HepG2 (cell line): ENCODE results near the gene THOC6. TPM values are rescaled to one million over a fixed set of nuclear protein-coding genes. Genes with fewer than 3 reads are reported as not detected.

Experiments used
- BHLHE40 ChIP-seq: IDR thresholded peaks from 2 replicates; pipeline ENCODE4 v1.6.1; 2011; ENCODE audit warnings: low read length, improper control_type of control experiment
- ETV5 ChIP-seq: IDR thresholded peaks from 2 replicates; pipeline ENCODE4 v1.6.1; 2018; ENCODE audit warnings: missing biosample characterization, missing genetic modification reagents, inconsistent platforms, borderline replicate concordance
- EZH2 ChIP-seq: conservative IDR thresholded peaks from 2 replicates; pipeline ENCODE4 v1.6.1; 2012; ENCODE audit warnings: mild to moderate bottlenecking, low read depth, low read length, moderate library complexity
- GATA4 ChIP-seq: sonication (generic); IDR thresholded peaks from 2 replicates; pipeline ENCODE4 v1.6.1; 2016; ENCODE audit warnings: antibody characterized with exemption, low read depth, borderline replicate concordance
- HNRNPL ChIP-seq: fragments of 200-400 bp; formaldehyde crosslinking; IDR thresholded peaks from 2 replicates; pipeline ENCODE4 v1.6.1; 2017; ENCODE audit warnings: mild to moderate bottlenecking, low read depth, low read length
- KIAA2018 ChIP-seq: sonication (generic); formaldehyde crosslinking; IDR thresholded peaks from 2 replicates; pipeline ENCODE4 v1.5.0; 2020; ENCODE audit warnings: mild to moderate bottlenecking, missing genetic modification reagents, borderline replicate concordance
- KLF11 ChIP-seq: IDR thresholded peaks from 2 replicates; pipeline ENCODE4 v1.6.1; 2016; ENCODE audit warnings: missing compliant biosample characterization
- MXI1 ChIP-seq: IDR thresholded peaks from 3 replicates; pipeline ENCODE4 v1.6.1; 2012; ENCODE audit warnings: low read depth, low read length, inconsistent platforms, borderline replicate concordance
- PPARG ChIP-seq: conservative IDR thresholded peaks from 2 replicates; pipeline ENCODE4 v1.6.1; 2016; ENCODE audit warnings: missing biosample characterization, missing genetic modification reagents
- SP5 ChIP-seq: IDR thresholded peaks from 2 replicates; pipeline ENCODE4 v1.6.1; 2016; ENCODE audit warnings: low read depth, borderline replicate concordance
- WIZ ChIP-seq: sonication (generic); formaldehyde crosslinking; IDR thresholded peaks from 2 replicates; pipeline ENCODE4 v1.5.1; 2020; ENCODE audit warnings: mild to moderate bottlenecking, missing genetic modification reagents
- ZNF543 ChIP-seq: sonication (generic); formaldehyde crosslinking; IDR thresholded peaks from 2 replicates; pipeline ENCODE4 v1.4.0; 2020; ENCODE audit warnings: mild to moderate bottlenecking, missing genetic modification reagents
- ZNF609 ChIP-seq: sonication (generic); formaldehyde crosslinking; IDR thresholded peaks from 2 replicates; pipeline ENCODE4 v1.4.0; 2020; ENCODE audit warnings: mild to moderate bottlenecking, missing genetic modification reagents, borderline replicate concordance
- ZSCAN25 ChIP-seq: sonication (generic); formaldehyde crosslinking; IDR thresholded peaks from 2 replicates; pipeline ENCODE4 v1.8.0; 2022; ENCODE audit warnings: mild to moderate bottlenecking, missing genetic modification reagents
- polyA plus RNA-seq, 8 experiments: library from polyadenylated mRNA; depleted of rRNA in 3 of 8; stranded (reverse) in 7 of 8; unstranded in 1 of 8; fragments of >200 nt; fragmentation: Illumina TruSeq in 4 of 8; extraction: Trizol in 4 of 8; gene quantifications; 2 replicates each; pipeline versions ENCODE4 v1.2.1 to v1.2.3, GENCODE V29; 2011 to 2016; ENCODE audit warnings: low read depth in 4 of 8, missing spikeins in 1 of 8, mixed read lengths in 1 of 8; ENCODE audit not compliant: insufficient read depth in 1 of 8
- total RNA-seq, 5 experiments: library from RNA; depleted of rRNA; stranded (reverse); fragments of >200 nt; fragmentation: Illumina TruSeq; extraction: Trizol; gene quantifications; 2 replicates each; pipeline ENCODE4 v1.2.3, GENCODE V29; 2016; ENCODE audit warnings: low read depth in 1 of 5

Gene THOC6
- total and polyA plus RNA-seq, 2 of the 13 experiments (the other 11 are each of a cell fraction or from before 2014, with no cell fraction given), result 32.1 to 37.0 TPM

- TF ChIP-seq ZNF609 (peak; percentile 38; the same call in 1 of the 2 replicates), EZH2 (no peak), ZNF543 (CRISPR knock-in tag) (peak; percentile 80), GATA4 (peak; percentile 51; the same call in 1 of the 2 replicates), PPARG (0 out of 2 replicates have a peak, but pooled peaks have one; percentile 20), BHLHE40 (peak; percentile 70), HNRNPL (peak; percentile 55; the same call in 1 of the 2 replicates), KIAA2018 (CRISPR knock-in tag) (no peak), MXI1 (peak; percentile 71; the same call in 2 of the 3 replicates), SP5 (CRISPR knock-in tag) (peak; percentile 25; the same call in 1 of the 2 replicates), ETV5 (CRISPR knock-in tag) (peak; percentile 66), WIZ (CRISPR knock-in tag) (no peak), KLF11 (CRISPR knock-in tag) (no peak), ZSCAN25 (CRISPR knock-in tag) (peak; percentile 58; the same call in 1 of the 2 replicates)
Observed at GRCh38 chr16:3023669-3024478, at the start of gene THOC6, which contains the start of gene HCFC1R1 (continued).
